SHP77 (cell line): ENCODE data around the gene TMEM248.
"Not testable (repeated sequence)": the region's sequence is repeated elsewhere in the genome, so short reads cannot be mapped to it uniquely, and the experiment has no call there.

Source experiments
- DNase-seq, 2 experiments: peaks; one replicate each; lab custom pipeline; 2025; lab: John Stamatoyannopoulos, UW

TMEM248 gene

DNA sequence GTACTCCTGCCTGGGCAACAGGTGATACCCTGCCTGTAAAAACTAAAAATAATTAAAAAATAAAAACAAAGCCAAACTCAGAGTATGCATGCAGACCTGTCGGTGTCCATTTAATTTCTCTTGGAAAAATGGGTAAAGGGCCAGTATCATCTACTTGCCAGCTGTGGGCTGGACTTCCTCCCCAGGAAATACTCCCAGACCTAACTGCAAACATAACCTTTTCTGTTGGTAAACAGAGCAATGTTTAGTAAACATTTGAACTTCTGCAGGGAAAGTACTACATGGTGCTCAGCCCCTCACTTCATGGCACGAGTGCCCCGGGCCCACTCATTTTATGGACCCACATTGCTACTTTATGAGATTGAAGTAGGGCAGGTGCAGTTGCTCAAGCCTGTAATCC is 10.2 kb upstream of the TMEM248 start:
- DNase-seq: no peak

DNA sequence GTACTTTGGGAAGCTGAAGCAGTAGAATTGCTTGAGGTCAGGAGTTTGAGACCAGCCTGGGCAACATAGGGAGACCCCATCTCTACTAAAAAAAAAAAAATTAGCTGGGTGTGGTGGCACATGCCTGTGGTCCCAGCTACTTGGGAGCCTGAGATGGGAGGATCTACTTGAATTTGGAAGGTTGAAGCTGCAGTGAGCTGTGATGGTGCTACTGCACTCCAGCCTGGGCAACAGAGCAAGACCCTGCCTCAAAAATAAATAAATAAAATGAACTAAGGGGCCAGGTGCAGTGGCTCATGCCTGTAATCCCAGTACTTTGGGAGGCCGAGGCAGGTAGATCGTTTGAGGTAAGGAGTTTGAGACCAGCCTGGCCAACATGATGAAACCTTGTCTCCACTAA is 9.8 kb upstream of the TMEM248 start:
- DNase-seq: not testable (repeated sequence)

DNA sequence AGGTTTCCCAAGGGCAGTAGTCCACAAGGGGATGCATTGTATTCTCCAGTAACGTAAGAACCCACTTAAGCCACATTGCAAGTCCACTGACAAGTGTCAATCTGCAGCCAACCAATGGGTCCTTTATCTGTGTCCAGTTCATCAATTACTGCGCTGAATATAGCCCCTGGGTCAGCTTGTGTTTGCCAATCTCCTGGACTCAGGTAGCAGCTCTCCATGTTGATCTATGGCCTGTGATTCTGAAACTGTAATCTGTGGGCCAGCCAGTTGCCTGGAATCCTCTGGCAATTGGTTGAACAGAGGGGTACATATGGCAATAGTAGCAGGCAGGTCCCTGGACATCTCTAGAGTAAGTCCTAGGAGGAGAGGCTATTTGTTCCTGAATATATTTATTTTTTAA is 8.8 kb upstream of the TMEM248 start:
- no peak for DNase-seq

DNA sequence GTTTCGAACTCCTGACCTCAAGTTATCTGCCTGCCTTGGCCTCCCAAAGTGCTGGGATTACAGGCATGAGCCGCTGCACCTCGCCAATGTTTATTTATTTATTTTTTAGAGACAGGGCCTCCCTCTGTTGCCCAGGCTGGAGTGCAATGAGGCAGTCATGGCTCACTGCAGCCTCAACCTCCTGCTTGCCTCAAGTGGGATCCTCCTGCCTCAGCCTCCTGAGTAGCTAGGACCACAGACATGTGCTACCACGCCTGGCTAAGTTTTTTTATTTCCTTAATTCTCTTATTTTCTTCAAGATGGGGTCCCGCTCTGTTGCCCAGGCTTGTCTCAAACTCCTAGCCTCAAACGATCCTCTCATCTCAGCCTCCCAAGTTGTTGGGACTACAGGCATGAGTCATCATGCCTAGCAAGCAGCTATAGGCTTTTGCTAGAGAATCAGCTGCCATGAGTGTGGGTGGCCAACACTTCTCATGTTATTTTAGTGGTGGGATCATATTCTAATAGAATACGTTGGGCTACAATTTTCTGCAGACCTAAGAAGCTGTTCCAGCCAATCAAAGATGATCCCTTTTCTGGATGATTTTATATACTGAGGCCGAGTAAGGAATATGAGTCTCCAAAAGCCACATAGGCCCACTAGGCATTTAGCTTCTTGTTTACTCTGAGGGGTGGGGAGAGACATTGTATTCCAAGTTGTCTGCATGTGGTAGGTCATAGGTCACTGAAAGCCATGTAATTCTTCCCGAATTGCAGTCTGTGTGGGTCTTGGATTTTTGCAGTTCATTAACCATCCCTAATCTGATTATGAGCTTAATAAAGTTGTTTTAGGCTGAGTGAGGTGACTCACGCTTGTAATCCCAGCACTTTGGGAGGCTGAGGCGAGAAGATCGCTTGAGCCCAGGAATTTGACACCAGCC is 7.6 kb upstream of the TMEM248 start:
- no peak for DNase-seq

DNA sequence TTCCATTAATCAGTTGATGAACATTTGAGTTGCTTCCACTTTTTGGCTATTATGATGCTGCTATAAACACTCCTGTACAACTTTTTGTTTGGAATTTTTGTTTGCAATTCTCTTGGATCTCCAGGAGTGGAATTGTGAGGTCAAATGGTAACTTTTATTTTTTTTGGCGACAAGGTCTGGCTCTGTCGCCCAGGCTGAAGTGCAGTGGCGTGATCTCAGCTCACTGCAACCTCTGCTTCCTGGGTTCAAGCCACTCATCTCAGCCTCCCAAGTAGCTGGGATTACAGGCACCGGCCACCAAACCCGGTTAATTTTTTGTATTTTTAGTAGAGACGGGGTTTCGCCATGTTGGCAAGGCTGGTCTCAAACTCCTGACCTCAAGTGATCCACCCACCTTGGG is 3.1 kb upstream of the TMEM248 start:
- not testable (repeated sequence) for DNase-seq

DNA sequence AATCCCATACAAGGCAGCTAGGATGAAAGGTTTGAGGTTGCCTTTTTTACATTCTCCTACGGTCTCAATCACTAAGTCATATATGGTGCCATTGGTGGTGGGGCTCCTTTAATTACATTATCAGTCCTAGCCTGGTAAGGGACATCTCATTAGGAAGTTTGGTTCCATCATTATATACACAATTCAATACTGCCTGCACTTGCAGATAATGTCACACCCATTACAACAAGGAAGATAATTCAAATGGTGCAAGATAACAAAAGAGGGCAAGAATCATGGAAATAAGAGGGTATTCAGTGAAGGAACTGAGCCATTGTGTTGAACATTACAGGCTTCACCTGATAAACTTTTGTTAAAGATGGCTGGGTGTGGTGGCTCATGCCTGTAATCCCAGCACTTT is 1.7 kb upstream of the TMEM248 start:
- no peak for DNase-seq

DNA sequence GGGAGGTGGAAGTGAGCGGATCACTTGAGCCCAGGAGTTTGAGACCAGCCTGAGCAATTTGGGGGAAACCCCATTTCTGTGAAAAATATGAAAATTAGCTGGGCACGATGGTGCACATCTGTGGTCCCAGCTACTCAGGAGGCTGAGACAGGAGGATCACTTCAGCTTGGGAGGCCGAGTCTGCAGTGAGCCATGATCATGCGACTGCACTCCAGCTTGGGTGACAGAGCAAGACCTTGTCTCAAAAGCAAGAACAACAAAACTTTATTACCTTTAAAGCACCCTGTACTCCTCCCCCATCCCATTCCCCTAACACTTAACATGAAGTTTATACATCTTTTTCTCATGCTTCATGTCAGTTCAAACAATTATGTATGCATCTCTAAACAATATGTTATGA is 1.3 kb upstream of the TMEM248 start:
- DNase-seq: no peak

DNA sequence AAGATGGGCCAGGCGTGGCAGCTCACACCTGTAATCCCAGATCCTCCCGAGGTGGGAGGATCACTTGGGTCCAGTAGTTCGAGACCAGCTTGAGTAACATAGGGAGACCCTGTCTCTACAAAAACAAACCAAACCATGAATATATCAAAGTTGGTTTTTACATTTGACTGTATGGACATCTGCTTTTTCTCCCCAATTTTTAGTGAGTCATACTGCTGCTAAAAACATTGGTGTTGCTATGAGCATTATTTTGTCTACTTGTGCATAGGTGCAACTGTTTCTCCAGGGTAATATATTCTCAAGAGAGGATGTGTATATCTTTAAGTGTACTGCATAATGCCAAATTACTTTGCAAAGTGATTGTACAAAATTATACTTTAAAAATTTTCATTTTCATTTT is 769 bp upstream of the TMEM248 start:
- no peak for DNase-seq

DNA sequence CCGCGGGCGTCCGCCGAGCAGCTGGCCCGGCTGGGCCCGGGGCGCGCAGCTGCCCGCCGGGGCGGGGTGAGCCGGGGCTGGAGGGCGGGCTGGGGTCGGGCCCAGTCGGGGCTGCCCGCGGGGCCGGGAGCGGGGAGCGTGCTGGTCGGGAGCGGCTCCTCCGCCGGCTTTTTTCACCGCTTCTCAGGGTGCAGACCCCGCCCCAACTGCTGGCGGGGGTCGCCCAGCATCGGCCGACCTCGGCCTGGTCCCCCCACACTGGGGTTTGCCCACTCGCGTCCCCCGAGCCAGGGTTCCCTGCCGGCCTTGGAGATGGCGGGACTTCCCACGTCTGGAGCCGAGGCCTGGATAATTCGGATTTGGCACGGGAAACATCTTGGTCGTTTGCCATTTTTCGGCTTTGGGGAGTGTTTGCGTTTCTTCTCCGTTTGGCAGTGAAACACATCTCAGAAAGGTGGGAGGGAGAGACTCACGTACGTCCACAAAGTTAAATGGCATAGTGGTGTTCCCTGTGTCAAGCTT is 432 bp downstream of the TMEM248 start:
- peak in 1 of 2 experiments; percentile 6 for DNase-seq

DNA sequence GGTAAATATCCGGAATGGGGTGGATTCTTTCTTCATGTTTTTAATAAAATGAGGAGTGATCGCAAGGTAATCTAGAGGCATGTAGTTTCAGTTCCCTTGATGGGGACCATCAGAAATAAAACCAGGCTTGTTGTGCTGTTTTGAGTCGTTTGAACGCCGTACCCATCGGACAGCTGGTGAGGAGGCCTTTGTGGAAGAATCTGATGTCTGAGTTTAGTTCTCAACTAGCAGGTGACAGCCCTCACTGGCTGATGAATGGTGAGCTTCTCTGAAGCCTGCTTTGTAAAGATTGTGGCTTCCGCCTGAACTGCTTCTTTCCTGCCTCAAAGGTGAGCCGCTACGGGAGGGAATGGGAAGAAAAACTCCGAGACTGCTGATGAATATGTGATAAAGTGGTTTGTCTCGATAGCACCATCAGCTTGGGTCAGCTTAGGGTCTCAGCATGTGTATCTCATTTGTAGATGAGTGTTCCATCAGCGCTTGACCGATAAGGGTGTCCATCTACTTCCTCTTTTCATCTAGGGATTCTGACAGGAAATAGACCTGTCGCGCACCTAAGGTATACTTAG is 977 bp downstream of the TMEM248 start:
- no peak for DNase-seq

DNA sequence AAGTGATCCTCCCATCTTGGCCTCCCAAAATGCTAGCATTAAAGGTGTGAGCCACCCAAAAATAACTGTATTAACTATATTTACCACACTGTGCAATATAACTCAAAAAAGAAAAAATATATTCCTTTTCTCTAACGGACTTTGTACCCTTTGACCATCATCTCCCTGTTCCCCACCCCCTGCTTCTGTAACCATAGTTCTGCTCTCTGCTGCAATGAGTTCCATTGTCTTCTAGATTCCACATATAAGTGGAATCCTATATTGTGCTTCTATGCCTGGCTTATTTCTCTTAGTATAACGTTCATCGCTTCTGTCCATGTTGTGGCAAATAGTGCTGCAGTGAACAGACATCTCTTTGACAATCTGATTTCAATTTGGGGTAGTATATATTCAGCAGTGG is 4.2 kb downstream of the TMEM248 start:
- DNase-seq: no peak

DNA sequence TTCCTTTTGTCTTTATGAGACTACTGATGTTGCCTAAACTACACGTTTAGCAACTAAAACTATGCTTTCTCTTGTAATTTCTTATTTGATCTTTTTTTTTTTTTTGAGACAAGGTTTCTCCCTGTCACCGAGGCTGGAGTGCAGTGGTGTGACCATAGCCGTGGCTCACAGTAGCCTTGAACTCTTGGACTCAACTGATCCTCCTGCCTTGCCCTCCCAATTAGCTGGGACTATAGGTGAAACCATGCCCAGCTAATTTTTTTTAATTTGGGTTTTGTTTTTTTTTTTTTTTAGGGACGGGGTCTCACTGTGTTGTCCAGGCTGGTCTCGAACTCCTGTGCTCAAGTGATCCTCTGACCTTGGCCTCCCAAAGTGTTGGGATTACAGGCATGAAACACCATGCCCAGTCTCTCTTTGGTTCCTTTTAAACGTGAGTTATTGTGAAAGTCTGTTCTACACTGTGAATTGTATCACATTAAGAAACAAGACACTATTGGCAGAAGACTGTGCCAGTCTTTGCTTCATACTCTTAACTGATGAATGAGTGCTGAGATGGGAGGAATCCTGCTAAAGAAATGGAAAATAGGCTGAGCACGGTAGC is 6.4 kb downstream of the TMEM248 start:
- no peak for DNase-seq

DNA sequence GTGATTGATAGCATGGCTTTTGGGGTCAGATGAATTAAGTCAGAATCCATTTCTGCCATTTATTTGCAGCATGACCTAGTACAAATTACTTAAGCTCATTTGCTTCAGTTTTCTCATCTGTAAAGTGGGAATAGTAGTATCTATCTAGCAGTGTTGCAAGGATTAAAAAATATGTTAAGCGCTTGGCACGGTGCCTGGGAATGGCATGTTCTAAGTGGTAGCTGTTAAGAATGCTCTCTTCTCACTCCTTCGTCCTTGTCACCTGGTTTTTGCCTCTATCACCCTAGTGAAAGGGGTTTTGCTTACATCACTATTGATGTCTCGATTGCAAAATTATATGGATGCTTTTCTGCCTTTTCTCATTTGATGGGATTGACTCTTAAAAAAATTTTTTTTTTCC is 7.4 kb downstream of the TMEM248 start:
- no peak for DNase-seq

DNA sequence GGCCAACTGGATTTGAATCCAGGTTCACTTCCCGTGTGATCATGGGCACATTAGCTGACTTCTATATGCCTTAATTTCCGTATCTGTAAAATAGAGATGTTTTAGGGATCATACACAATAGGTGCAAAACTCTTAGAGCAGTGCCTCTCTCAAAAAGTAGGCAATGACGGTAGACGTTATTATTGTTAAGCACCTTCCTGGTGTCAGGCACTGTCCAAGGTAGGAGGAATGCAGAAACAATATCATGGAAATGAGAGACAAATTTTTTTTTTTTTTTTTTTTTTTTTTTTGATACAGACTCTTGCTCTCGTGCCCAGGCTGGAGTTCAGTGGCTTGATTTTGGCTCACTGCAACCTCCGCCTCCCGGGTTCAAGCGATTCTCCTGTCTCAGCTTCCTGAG is 8.1 kb downstream of the TMEM248 start:
- no peak for DNase-seq

DNA sequence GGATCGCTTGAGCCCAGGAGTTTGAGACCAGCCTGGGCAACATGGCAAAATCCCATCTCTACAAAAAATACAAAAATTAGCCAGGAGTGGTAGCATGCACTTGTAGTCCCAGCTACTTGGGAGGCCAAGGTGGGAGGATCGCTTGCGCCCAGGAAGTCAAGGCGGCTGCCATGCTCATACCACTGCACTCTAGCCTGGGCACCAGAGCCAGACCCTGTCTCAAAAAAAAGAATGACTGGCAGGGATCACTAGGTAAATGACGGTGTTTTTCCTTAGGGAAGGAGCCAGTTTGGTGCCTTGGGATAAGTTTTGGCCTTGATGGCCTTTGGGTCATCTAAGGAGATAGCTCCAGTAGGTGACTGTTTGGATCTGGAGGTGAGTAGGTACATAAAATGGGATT is 8.9 kb downstream of the TMEM248 start:
- DNase-seq: no peak

DNA sequence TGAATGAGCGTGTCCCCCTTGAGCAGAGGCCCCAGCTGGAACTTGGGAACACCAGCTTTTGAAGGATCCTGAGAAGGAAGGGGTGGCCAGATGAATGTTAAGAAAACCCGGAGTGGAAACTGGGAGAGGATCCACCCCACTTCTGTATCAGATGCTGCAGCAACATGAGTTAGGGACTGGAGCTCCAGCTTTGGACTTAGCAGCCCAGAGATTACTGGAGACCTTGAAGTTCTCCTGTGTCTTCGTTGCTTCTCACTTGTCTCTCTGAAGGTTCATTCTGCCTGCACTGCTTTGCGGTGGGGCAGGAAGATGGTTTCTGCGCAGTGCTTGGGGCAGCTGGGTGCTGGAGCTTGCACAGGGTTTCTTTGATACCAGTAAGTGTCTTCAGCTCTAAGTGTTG is 9.3 kb downstream of the TMEM248 start:
- DNase-seq: no peak

DNA sequence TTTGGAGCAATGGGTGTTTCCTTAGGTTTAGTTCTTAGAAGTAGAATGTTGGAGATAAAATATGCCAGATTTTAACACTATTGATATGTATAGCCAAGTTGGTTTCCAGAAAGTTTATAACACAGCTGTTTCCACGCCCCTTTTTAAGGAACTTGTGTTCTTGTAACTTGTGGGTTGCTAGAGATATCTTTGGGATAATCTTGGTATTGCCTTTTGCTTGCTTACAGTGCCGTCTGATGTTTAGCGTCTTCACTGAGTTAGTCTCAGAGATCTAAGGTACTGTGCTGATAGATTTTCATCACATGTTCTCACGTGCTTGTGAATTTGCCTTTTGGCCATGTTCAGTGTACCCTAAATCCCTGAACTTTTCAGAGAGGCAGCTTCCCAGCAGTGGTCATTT is 12.4 kb downstream of the TMEM248 start:
- DNase-seq: no peak

DNA sequence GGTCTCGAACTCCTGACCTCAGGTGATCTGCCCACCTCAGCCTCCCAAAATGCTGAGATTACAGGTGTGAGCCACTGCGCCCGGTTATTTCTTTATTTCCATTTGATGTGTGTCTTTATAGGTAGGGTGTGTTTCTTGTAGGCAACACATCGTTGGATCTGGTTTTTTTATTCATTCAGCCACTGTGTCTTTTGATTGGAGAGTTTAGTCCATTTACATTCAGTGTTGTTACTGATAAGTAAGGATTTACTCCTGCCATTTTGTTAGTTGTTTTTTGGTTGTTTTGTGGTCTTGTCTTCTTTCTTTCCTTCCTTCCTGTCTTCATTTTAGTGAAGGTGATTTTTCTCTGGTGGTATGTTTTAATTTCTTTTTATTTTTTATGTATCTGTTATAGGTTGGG is 16.9 kb downstream of the TMEM248 start:
- no peak for DNase-seq

DNA sequence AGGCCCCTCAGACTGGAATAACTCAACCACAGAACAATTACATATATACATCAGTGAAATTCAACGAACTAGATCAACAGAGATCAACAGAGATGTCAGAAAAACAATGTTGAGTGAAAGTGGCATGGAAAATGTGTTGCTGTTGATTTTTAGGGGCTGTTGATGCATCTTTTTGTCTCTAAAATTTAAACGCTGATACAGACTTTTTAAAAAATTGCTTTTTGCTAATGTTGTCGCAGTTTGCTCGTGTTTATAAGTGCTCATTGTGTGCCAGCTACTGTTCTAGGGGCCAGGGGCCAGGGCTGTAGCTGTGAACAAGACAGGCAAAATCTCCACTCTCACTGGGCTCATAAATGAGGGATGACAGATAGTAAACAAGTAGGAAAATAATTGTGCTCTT is 18.3 kb downstream of the TMEM248 start:
- no peak for DNase-seq

DNA sequence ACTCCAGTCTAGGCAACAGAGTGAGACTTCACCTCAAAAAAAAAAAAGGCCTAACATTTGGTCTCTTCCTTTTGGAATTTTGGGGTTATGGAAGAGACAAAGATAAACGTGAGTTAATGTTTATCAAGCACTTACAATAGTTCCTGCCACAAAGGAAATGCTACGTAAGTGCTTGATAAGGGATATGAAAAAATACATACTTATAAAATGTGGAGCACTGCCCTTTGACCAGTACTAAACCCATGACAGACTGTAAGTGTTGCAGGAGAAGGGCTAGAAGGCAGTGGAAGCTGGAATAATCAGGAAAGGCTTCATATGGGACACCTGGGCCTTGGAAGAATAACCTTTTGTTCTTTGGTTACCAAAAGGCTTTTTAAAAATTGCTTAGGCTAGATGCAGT is 25.5 kb downstream of the TMEM248 start:
- no peak for DNase-seq

DNA sequence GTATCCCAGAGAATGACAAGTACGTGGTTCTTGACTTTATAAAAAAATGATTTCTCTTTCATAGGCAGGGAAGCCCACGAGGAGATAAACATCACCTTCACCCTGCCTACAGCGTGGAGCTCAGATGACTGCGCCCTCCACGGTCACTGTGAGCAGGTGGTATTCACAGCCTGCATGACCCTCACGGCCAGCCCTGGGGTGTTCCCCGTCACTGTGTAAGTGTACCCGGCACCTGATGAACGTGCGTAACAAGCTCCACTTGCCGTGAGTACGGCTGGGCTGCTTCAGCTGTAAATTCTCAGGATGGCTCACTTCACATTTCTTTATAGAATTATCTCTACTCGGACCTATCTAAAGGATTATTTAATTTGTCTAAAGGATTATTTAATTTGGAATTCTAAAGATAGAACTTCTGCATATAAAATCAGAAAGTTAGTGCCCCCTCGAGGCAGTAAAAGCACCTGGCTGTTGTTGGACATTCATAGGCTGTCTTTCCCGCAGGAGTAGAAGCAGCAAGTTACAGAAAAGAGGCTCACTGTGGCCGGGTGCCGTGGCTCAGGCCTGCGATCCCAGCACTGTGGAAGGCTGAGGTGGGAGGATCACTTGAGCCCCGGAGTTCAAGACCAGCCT is 27.6 kb downstream of the TMEM248 start:
- DNase-seq: no peak

DNA sequence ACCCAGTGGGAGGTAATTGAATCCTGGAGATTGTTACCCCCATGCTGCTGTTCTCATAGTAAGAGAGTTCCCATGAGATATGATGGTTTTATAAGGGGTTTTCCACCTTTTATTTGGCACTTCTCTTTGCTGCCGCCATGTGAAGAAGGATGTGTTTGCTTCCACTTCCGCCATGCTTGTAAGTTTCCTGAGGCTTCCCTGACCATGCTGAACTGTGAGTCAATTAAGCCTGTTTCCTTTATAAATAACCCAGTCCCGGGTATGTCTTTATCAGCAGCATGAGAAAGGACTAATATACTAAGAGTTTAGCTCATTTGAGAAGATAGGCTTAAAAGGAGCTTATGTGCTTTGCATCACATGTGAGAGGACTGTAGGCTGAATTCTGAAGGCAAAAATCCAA is 29.3 kb downstream of the TMEM248 start:
- no peak for DNase-seq

DNA sequence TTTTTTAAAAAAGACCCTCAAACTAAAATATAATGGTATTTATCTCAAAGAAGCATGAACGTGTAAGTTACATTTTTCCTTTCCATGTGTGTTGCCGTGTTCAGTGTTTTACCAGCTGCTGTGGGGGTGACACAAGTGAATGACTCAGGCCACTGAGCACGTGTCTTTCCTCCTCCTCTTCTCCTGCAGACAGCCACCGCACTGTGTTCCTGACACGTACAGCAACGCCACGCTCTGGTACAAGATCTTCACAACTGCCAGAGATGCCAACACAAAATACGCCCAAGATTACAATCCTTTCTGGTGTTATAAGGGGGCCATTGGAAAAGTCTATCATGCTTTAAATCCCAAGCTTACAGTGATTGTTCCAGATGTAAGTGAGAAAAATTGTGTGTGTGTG is 29.7 kb downstream of the TMEM248 start:
- no peak for DNase-seq
